ENCODE results near the gene GGCT.

GGCT gene

DNA sequence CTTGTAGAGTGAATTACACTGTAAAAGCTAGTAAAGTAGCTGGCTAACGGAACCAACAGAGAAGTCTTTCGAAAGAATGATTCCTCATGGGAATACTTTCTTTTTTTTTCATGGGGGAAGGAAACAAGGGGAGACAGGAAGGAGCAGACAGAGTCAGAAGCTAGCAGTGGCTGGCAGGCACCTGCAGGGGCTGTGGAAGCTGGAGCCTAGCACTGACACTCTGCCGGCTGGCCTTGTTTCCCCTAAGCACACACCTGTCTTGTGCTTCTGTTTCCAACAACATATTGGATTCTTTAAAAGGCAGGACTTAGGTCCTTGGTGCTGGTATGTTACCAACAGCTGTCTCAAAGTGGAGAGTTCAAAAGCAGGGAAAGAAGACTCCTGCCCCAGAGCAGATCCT lies 50.7 kb downstream of the GGCT start:
- H3K14ac ChIP-seq (ENCODE audit: low read length) = no peak overlapping the region
- no peak overlapping the region for H2BK12ac ChIP-seq (ENCODE audit: low read length)
- peaks cover 13% of the 10 kb centered on the region in 2 experiments for H3K4me1 ChIP-seq (ENCODE audit: control insufficient read depth in 1 of 2, insufficient read depth in 2 of 2, low read length in 2 of 2)
- no peak overlapping the region for H3K4ac ChIP-seq (ENCODE audit: low read depth, low read length)
- H2AK5ac ChIP-seq (ENCODE audit: low read length) = no peak overlapping the region
- DNase-seq = no peak
- H2AFZ ChIP-seq (ENCODE audit: insufficient read depth, low read length, poor library complexity) = no peak overlapping the region
- H2BK5ac ChIP-seq (ENCODE audit: low read depth, low read length, poor library complexity) = no peak overlapping the region
- no peaks in the 10 kb centered on the region for H3K79me1 ChIP-seq (ENCODE audit: low read length)
- H3K27me3 ChIP-seq (ENCODE audit: insufficient read depth, low read length) = no peaks in the 10 kb centered on the region
- H3K23ac ChIP-seq (ENCODE audit: low read length) = no peak overlapping the region
- H3K79me2 ChIP-seq (ENCODE audit: control insufficient read depth, insufficient read depth, low read length, poor library complexity) = no peaks in the 10 kb centered on the region
- H4K91ac ChIP-seq (ENCODE audit: low read depth, low read length) = no peak overlapping the region
- no peak overlapping the region for H3K9ac ChIP-seq (ENCODE audit: low read length)
- no peak overlapping the region for H2BK120ac ChIP-seq (ENCODE audit: insufficient read depth, low read length, poor library complexity)
- H4K12ac ChIP-seq (ENCODE audit: low read depth, low read length) = no peak overlapping the region
- no peak overlapping the region for H3K4me2 ChIP-seq (ENCODE audit: low read length)
- H3K4me3 ChIP-seq (ENCODE audit: low read depth, low read length) = no peak overlapping the region
- no peak overlapping the region for H3K27ac ChIP-seq (ENCODE audit: low read depth, low read length)
- no peak overlapping the region for H4K8ac ChIP-seq (ENCODE audit: low read depth, low read length)
- H3K18ac ChIP-seq (ENCODE audit: low read length) = no peak overlapping the region
- H3K36me3 ChIP-seq (ENCODE audit: control insufficient read depth in 1 of 2, insufficient read depth in 2 of 2, low read length in 2 of 2) = peaks cover 28 to 29% of the 10 kb centered on the region in 2 experiments
- no peaks in the 10 kb centered on the region for H3K9me3 ChIP-seq (ENCODE audit: insufficient read depth, low read depth, low read length)
- WGBS (ENCODE audit: extremely low coverage, insufficient coverage, insufficient read length) = no CpG with 5 or more reads among the region's 3 CpGs

DNA sequence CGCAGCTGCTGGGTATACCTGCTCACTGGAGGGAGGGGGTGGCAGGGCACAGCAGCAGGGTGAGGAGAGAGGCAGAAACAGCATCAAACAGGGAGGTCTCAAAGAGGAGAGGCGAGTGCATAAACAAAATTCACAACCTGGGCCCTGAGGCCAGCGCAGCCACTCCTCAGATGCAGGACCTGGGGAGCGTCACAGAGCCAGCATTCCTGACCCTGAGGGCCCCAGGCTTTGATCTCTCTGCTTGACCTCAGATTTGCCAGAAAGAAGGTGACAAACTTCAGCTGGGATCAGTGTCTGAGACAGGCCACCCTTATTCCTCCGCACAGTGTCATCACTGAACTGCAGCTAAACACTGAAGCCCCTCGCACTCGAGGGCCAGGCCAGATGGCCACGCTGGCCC lies 51.6 kb downstream of the GGCT start:
- Histone ChIP-seq H2BK12ac (ENCODE audit: low read length) (no peak overlapping the region), H3K36me3 (ENCODE audit: control insufficient read depth in 1 of 2, insufficient read depth in 2 of 2, low read length in 2 of 2) (peaks cover 28 to 29% of the 10 kb centered on the region in 2 experiments), H2BK5ac (ENCODE audit: low read depth, low read length, poor library complexity) (no peak overlapping the region), H4K91ac (ENCODE audit: low read depth, low read length) (no peak overlapping the region), H3K79me2 (ENCODE audit: control insufficient read depth, insufficient read depth, low read length, poor library complexity) (no peaks in the 10 kb centered on the region), H3K9ac (ENCODE audit: low read length) (no peak overlapping the region), H2BK120ac (ENCODE audit: insufficient read depth, low read length, poor library complexity) (no peak overlapping the region), H3K79me1 (ENCODE audit: low read length) (no peaks in the 10 kb centered on the region), H2AK5ac (ENCODE audit: low read length) (no peak overlapping the region), H3K4me2 (ENCODE audit: low read length) (no peak overlapping the region), H3K9me3 (ENCODE audit: insufficient read depth, low read depth, low read length) (peaks cover 3% of the 10 kb centered on the region), H4K8ac (ENCODE audit: low read depth, low read length) (no peak overlapping the region), H3K27ac (ENCODE audit: low read depth, low read length) (no peak overlapping the region), H4K12ac (ENCODE audit: low read depth, low read length) (no peak overlapping the region), H2AFZ (ENCODE audit: insufficient read depth, low read length, poor library complexity) (no peak overlapping the region), H3K14ac (ENCODE audit: low read length) (no peak overlapping the region), H3K4ac (ENCODE audit: low read depth, low read length) (no peak overlapping the region), H3K23ac (ENCODE audit: low read length) (no peak overlapping the region), H3K18ac (ENCODE audit: low read length) (no peak overlapping the region), H3K4me3 (ENCODE audit: low read depth, low read length) (no peak overlapping the region), H3K27me3 (ENCODE audit: insufficient read depth, low read length) (no peaks in the 10 kb centered on the region), H3K4me1 (ENCODE audit: control insufficient read depth in 1 of 2, insufficient read depth in 2 of 2, low read length in 2 of 2) (peaks cover 13% of the 10 kb centered on the region in 2 experiments)
- no peak for DNase-seq
- no CpG with 5 or more reads among the region's 8 CpGs for WGBS (ENCODE audit: extremely low coverage, insufficient coverage, insufficient read length)

- Histone ChIP-seq H2AFZ (ENCODE audit: insufficient read depth, low read length, poor library complexity) (no peak overlapping the region), H3K23ac (ENCODE audit: low read length) (no peak overlapping the region), H4K12ac (ENCODE audit: low read depth, low read length) (no peak overlapping the region), H3K27ac (ENCODE audit: low read depth, low read length) (no peak overlapping the region), H4K8ac (ENCODE audit: low read depth, low read length) (no peak overlapping the region), H3K4ac (ENCODE audit: low read depth, low read length) (no peak overlapping the region), H3K79me1 (ENCODE audit: low read length) (no peaks in the 10 kb centered on the region), H2AK5ac (ENCODE audit: low read length) (no peak overlapping the region), H3K4me2 (ENCODE audit: low read length) (no peak overlapping the region), H2BK5ac (ENCODE audit: low read depth, low read length, poor library complexity) (no peak overlapping the region), H3K4me1 (ENCODE audit: control insufficient read depth in 1 of 2, insufficient read depth in 2 of 2, low read length in 2 of 2) (peaks cover 13% of the 10 kb centered on the region in 2 experiments), H3K18ac (ENCODE audit: low read length) (no peak overlapping the region), H3K79me2 (ENCODE audit: control insufficient read depth, insufficient read depth, low read length, poor library complexity) (no peaks in the 10 kb centered on the region), H3K4me3 (ENCODE audit: low read depth, low read length) (no peak overlapping the region), H3K27me3 (ENCODE audit: insufficient read depth, low read length) (no peaks in the 10 kb centered on the region), H3K36me3 (ENCODE audit: control insufficient read depth in 1 of 2, insufficient read depth in 2 of 2, low read length in 2 of 2) (peaks cover 28 to 30% of the 10 kb centered on the region in 2 experiments), H4K91ac (ENCODE audit: low read depth, low read length) (no peak overlapping the region), H2BK120ac (ENCODE audit: insufficient read depth, low read length, poor library complexity) (no peak overlapping the region), H2BK12ac (ENCODE audit: low read length) (no peak overlapping the region), H3K9me3 (ENCODE audit: insufficient read depth, low read depth, low read length) (peaks cover 3% of the 10 kb centered on the region), H3K9ac (ENCODE audit: low read length) (no peak overlapping the region), H3K14ac (ENCODE audit: low read length) (no peak overlapping the region)
- no CpG with 5 or more reads among the region's 27 CpGs for WGBS (ENCODE audit: extremely low coverage, insufficient coverage, insufficient read length)
- DNase-seq = no peak
These were observed 52.2 kb downstream of the GGCT start for GRCh38 chr7:30452280-30452930.

DNA sequence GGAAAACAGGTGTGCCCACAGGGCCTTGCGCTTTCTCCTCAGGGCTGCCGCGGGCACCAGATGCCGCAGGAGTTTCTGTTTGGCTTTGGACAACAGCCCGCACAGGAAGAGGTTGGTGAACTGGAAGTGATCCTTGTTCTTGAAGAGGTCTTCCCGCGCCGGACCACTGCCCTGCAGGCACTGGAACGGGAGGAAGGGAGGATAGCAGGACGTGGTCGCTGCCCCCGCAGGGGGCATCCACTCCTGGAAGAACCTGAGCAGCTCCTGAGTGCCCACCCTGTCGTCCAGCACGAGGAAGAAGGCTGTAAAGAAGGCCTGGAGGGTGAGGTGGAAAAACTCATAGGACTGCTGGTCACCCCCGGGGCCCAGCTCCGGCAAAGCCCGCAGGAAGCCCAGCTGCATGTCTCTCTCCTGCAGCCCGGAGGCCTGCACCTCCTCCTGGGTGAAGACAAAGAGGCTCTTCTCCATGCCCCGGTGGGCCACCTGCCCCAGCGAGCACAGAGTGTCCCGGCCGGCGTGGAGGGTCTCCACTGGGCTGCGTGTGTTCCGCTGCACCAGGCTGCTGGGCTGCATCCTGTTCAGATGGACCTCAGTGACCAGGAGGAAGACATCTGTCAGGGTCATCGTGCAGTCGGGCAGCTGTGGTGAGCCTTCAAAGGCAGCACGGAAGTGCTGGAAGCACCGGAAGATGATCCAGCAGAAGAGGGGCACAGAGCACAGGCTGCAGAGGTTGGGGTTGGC lies 52.9 kb downstream of the GGCT start:
- WGBS (ENCODE audit: extremely low coverage, insufficient coverage, insufficient read length) = no CpG with 5 or more reads among the region's 29 CpGs
- peaks cover 31 to 32% of the 10 kb centered on the region in 2 experiments for H3K36me3 ChIP-seq (ENCODE audit: control insufficient read depth in 1 of 2, insufficient read depth in 2 of 2, low read length in 2 of 2)

More for the DNA sequence above, 52.9 kb downstream of the GGCT start:
- no peak overlapping the region for H4K8ac ChIP-seq (ENCODE audit: low read depth, low read length)
- peaks cover 3% of the 10 kb centered on the region for H3K9me3 ChIP-seq (ENCODE audit: insufficient read depth, low read depth, low read length)
- peaks cover 13% of the 10 kb centered on the region in 2 experiments for H3K4me1 ChIP-seq (ENCODE audit: control insufficient read depth in 1 of 2, insufficient read depth in 2 of 2, low read length in 2 of 2)
- no peak overlapping the region for H3K23ac ChIP-seq (ENCODE audit: low read length)
- no peak overlapping the region for H3K18ac ChIP-seq (ENCODE audit: low read length)
- no peak for DNase-seq
- H3K27ac ChIP-seq (ENCODE audit: low read depth, low read length) = no peak overlapping the region
- no peaks in the 10 kb centered on the region for H3K27me3 ChIP-seq (ENCODE audit: insufficient read depth, low read length)
- no peaks in the 10 kb centered on the region for H3K79me2 ChIP-seq (ENCODE audit: control insufficient read depth, insufficient read depth, low read length, poor library complexity)
- H3K79me1 ChIP-seq (ENCODE audit: low read length) = no peaks in the 10 kb centered on the region
- no peak overlapping the region for H4K12ac ChIP-seq (ENCODE audit: low read depth, low read length)
- no peak overlapping the region for H2BK12ac ChIP-seq (ENCODE audit: low read length)
- no peak overlapping the region for H2AK5ac ChIP-seq (ENCODE audit: low read length)
- no peak overlapping the region for H3K9ac ChIP-seq (ENCODE audit: low read length)
- H3K4me2 ChIP-seq (ENCODE audit: low read length) = no peak overlapping the region
- H2BK120ac ChIP-seq (ENCODE audit: insufficient read depth, low read length, poor library complexity) = no peak overlapping the region
- no peak overlapping the region for H2BK5ac ChIP-seq (ENCODE audit: low read depth, low read length, poor library complexity)
- H3K4me3 ChIP-seq (ENCODE audit: low read depth, low read length) = no peak overlapping the region
- no peak overlapping the region for H3K14ac ChIP-seq (ENCODE audit: low read length)
- no peak overlapping the region for H2AFZ ChIP-seq (ENCODE audit: insufficient read depth, low read length, poor library complexity)
- no peak overlapping the region for H3K4ac ChIP-seq (ENCODE audit: low read depth, low read length)
- H4K91ac ChIP-seq (ENCODE audit: low read depth, low read length) = no peak overlapping the region
